ENCODE measurements around the gene TBC1D8B.

DNA sequence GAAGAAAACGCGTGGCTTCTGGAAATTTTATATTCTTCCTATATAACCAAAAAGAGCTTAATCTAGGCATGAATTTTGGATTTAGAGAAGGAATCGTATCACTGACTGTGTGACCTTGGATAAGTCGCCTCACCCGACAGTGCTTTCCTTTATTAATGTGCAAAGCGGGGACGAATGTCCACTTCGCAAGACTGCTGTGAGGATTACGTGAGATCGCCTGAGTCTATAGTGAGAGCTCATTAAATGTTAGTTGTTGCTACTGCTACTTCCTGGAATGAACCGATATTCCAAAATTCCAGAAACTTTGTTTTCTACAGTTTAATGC lies 448 bp upstream of the TBC1D8B start:
- TF ChIP-seq GATA2 (IDR thresholded peaks at IDR 0.05; ENCODE audit: low read depth, low read length) (no peak), GATA3 (IDR thresholded peaks at IDR 0.05; ENCODE audit: low read depth, low read length) (no peak)
